Frontal cortex (tissue), 4 donors: Measurements from ENCODE around the gene SMC2. TPM values are rescaled to one million over a fixed set of nuclear protein-coding genes. Genes with fewer than 3 reads are reported as not detected.

Source experiments
- DNase-seq, 2 donors: peaks; one replicate each; pipeline ENCODE4 v3.0.0; 2012; ENCODE audit warnings: low spot score in 2 of 2
- FAIRE-seq: peaks from 2 replicates; lab custom pipeline; 2012; peaks lifted over from hg19 to GRCh38; lab: Jason Lieb, UNC
- total RNA-seq: library from RNA; depleted of rRNA; stranded (reverse); fragments of >200 nt; gene quantifications from one replicate; pipeline ENCODE4 v1.2.3, GENCODE V29; 2014
- donor health status: control.
- donor health status: control.
- donor health status: control.

Gene SMC2
- total RNA-seq, 1 donor from 2014 or later = 26.1 TPM

- no peak for DNase-seq
- no peak for FAIRE-seq
These were observed 466 bp downstream of the SMC2 start for GRCh38 chr9:104094534-104095015.

GRCh38 chr9:104099630-104100029, 5.5 kb downstream of the SMC2 start:
- DNase-seq = no peak
- no peak for FAIRE-seq

DNA sequence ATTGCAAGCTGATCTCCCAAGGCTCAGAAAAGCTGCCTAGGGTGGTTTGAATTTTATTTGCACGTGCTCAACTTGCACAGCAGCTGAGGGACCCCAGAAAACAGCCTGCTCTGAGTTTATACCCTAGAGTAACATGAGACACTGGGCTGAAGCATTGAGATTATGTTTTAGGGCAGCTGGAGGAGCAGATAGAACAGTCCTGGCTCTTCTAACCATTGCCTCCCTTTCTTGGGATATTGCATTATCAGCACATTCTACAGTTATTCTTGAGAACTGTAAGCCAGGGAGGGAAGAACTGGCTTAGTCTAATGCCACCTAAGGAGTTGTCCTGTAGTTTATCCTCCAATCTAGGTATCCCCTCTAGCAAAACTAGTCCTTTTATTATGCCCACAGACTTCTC, 10.3 kb downstream of the SMC2 start:
- DNase-seq = no peak
- no peak for FAIRE-seq

DNA sequence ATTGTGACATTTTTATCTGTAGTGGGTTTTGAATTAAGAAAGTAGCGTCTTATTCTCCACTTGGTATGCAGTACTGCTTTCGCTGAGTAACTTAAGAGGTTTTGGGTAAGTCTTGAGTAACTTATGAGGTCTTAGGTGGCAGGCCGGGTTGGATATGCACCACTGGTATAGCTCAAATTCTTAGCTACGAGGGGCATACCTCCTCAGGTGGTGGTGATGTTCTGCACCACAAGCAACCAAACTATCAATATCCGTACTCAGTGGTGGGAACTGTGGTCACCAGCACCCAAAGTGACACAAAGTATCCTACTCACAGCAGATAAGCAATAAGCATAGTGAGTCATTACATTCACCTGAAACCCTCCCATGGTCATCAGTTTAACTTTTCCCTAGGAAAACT, 13.7 kb downstream of the SMC2 start:
- FAIRE-seq = no peak

DNA sequence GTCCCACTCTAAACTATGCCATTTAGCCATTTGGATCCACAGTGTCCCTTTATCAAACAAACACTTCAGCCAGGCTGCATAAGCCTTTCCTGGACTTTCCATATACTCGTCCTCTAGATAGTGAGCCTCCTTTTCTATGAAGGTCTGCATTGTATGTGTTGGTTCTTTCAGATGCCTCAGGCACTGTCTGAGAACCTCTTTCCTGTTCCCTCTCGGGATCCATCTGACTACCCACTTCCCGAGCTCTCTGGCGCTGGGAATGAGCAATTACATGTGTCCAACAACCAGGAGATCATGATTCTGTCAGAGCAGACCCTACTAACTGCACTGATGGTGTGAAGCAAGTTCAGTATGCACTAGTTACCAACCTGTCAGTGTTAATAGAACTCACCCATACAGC, 14.2 kb downstream of the SMC2 start:
- DNase-seq = no peak
- no peak for FAIRE-seq

More for the DNA sequence above, 13.7 kb downstream of the SMC2 start:
- DNase-seq = no peak

- FAIRE-seq (no peak), DNase-seq (no peak)
These were observed 16.4 kb downstream of the SMC2 start for GRCh38 chr9:104110509-104110908.

DNA sequence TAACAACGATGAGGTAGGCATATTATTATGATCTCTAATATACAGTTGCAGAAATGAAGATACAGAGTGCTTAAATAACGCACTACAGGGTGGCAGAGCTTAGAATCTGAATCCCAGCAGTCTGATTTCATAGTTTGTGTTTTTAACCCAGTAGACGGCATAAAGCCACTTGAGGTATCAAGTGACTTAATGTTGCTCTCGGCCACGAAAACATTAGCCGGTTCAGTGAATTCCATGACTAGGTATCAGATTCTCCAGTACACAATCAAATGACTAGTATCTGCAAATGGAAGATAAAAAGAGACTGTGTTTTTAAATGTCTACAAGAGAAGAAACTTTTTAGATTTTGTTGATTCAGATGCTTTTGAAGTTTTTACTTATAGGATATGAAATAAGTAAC, 24.8 kb downstream of the SMC2 start:
- no peak for FAIRE-seq
- DNase-seq = no peak

DNA sequence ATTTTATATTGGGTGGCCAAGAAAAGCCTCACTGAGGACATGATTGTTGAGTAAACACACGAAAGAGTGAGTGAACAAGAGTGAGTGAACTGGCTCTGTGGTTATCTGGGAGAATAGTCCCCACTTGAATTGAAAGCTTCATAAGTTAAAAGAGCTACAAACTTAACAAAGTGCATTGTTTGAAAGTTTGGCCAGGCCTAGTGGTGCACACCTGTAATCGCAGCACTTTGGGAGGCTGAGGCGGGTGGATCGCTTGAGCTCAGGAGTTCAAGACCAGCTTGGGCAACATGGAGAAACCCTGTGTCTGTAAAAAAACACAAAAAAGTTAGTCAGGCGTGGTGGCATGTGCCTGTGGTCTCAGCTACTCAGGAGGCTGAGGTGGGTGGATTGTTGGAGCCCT, 26.9 kb downstream of the SMC2 start:
- DNase-seq (no peak), FAIRE-seq (no peak)

GRCh38 chr9:104138243-104138868, 44.2 kb downstream of the SMC2 start:
- DNase-seq (no peak), FAIRE-seq (no peak)

GRCh38 chr9:104142799-104143549, 48.9 kb downstream of the SMC2 start:
- DNase-seq = no peak
- FAIRE-seq = no peak

GRCh38 chr9:104143550-104143910, 49.4 kb downstream of the SMC2 start:
- FAIRE-seq (no peak), DNase-seq (no peak)

DNA sequence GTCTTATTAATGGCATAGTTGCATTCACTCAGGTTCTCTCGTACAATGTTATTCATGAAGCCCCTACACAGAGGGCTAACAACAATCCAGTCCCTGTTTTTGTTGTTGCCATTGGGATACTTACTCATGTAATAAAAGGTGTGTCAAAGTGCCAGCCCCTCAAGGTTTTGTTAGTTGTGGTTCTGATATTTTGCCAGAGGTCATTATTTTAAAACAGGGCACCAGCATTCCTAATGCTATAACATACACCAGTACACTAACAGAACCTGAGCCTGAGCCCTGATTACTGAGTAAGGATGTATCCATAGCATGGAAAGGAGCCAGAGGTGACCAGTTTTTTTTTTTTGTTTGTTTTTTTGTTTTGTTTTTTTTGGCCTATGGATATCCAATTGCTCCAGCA, 50.2 kb downstream of the SMC2 start:
- DNase-seq (no peak), FAIRE-seq (no peak)

DNA sequence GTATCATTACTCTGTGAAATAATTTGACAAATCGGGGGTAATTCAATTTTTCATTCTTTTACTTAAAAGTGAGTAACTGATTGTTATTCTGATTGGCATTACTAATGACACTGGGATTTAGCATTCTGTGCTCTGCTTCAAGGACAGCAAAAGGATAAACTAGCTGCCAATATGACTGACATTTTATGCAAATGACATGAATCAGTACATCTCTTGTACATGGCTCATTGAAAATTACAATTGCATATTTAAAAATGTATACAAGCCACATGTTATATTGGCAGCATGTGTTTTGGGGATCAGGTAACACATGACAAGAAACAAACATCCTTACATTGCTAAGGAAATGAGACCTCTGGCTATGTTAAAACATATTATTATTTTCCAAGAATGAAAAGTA, 79.0 kb downstream of the SMC2 start:
- DNase-seq = no peak
- FAIRE-seq = no peak

GRCh38 chr9:104177003-104177611, 83.0 kb downstream of the SMC2 start:
- DNase-seq (no peak), FAIRE-seq (no peak)

DNA sequence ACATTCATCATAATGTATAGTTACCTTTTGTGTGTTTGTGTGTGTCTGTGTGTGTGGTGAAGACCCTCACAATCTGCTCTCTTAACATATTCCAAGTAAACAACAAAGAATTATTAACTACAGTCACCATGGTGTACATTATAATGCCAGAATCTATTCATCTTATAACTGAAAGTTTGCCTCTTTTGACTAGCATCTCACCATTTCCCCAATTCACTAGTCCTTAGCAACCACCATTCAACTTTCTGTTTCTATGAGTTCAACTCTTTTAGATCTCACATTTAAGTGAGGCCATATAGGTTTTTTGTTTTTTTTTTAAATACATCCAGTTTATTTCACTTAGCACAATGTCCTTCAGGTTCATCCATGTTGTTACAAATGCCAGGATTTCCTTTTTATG, 83.6 kb downstream of the SMC2 start:
- DNase-seq = no peak
- no peak for FAIRE-seq
